Caco-2 (cell line): ENCODE data around the gene FMN1. TPM values are rescaled to one million over a fixed set of nuclear protein-coding genes. Genes with fewer than 3 reads are reported as not detected.

Source experiments
- BruUV-seq: library from RNA; stranded (reverse); fragments of 400-500 nt; replicated peaks from 2 replicates; lab custom pipeline; 2021; lab: Mats Ljungman, UMichigan
- CTCF ChIA-PET: fragments of 300-600 bp; sonication (Branson Sonifier 250); formaldehyde crosslinking; loops from one replicate; lab custom pipeline; 2022; ENCODE audit warnings: antibody characterized with exemption; lab: Charles Lee
- POLR2A ChIA-PET: fragments of 300-600 bp; sonication (Branson Sonifier 250); formaldehyde crosslinking; loops from one replicate; lab custom pipeline; 2022; ENCODE audit warnings: antibody characterized with exemption; lab: Charles Lee
- DNase-seq, 2 experiments: peaks; one replicate each; pipeline versions ENCODE4 v3.0.0 to v3.0.0-alpha.2; 2020 to 2022
- H3K27me3 ChIP-seq: replicated peaks from 2 replicates; pipeline ENCODE4 v1.6.0; 2011; ENCODE audit warnings: low read length; ENCODE audit not compliant: control insufficient read depth, insufficient read depth
- H3K36me3 ChIP-seq: 2 replicates; pipeline ENCODE4 v1.5.1; 2011; ENCODE audit warnings: low read length; ENCODE audit not compliant: control insufficient read depth, insufficient read depth
- H3K4me1 ChIP-seq: fragments of 250-450 bp; sonication (Bioruptor Pico); 2 replicates; pipeline ENCODE4 v1.5.1; 2020; ENCODE audit warnings: mild to moderate bottlenecking
- H3K4me3 ChIP-seq: 2 replicates; pipeline ENCODE4 v1.5.1; 2011; ENCODE audit warnings: low read depth, mild to moderate bottlenecking, control low read depth, low read length
- H3K9me3 ChIP-seq: fragments of 250-450 bp; sonication (Bioruptor Pico); 2 replicates; pipeline ENCODE4 v1.5.1; 2020; ENCODE audit warnings: mild to moderate bottlenecking, moderate library complexity
- H3K27ac Mint-ChIP-seq: one replicate; pipeline ENCODE4 v1.8.0; 2022; ENCODE audit warnings: mixed read lengths; ENCODE audit not compliant: unreplicated experiment
- H3K27me3 Mint-ChIP-seq: one replicate; pipeline ENCODE4 v1.8.0; 2022; ENCODE audit warnings: mixed read lengths; ENCODE audit not compliant: insufficient read depth, unreplicated experiment
- H3K36me3 Mint-ChIP-seq: one replicate; pipeline ENCODE4 v1.8.0; 2022; ENCODE audit warnings: mild to moderate bottlenecking, mixed read lengths; ENCODE audit not compliant: insufficient read depth, unreplicated experiment
- H3K4me1 Mint-ChIP-seq: one replicate; pipeline ENCODE4 v1.8.0; 2022; ENCODE audit warnings: low read depth, mixed read lengths; ENCODE audit not compliant: unreplicated experiment
- H3K4me3 Mint-ChIP-seq: one replicate; pipeline ENCODE4 v1.8.0; 2022; ENCODE audit warnings: mild to moderate bottlenecking, moderate library complexity, mixed read lengths; ENCODE audit not compliant: unreplicated experiment
- H3K9me3 Mint-ChIP-seq: one replicate; pipeline ENCODE4 v1.8.0; 2022; ENCODE audit warnings: mixed read lengths; ENCODE audit not compliant: unreplicated experiment
- CTCF ChIP-seq, 2 experiments: fragments of 200-600 bp in 1 of 2; IDR thresholded peaks; 1 replicate in 1 of 2; 2 replicates in 1 of 2; pipeline versions ENCODE4 v1.5.1 to v1.8.0; 2011 to 2022; ENCODE audit warnings: antibody characterized with exemption in 1 of 2, control low read depth in 1 of 2, inconsistent platforms in 1 of 2, low read depth in 1 of 2, low read length in 1 of 2, mild to moderate bottlenecking in 1 of 2, moderate library complexity in 1 of 2; ENCODE audit not compliant: insufficient read depth in 1 of 2, severe bottlenecking in 1 of 2, unreplicated experiment in 1 of 2
- intact Hi-C: fragments of 100-400 bp; cut with micrococcal nuclease; formaldehyde crosslinking; loops from one replicate; pipeline ENCODE4 v1.10.0; 2022; ENCODE audit not compliant: unreplicated experiment
- total RNA-seq: library from RNA; stranded (reverse); gene quantifications from 2 replicates; pipeline ENCODE4 v1.2.3, GENCODE V29; 2022

FMN1 gene
- total RNA-seq, 1 experiment from 2014 or later: 1.6 TPM

GRCh38 chr15:33080006-33080405, 114.5 kb downstream of the FMN1 start:
- no peaks in the 10 kb centered on the region for H3K9me3 Mint-ChIP-seq
- Histone ChIP-seq H3K27me3 (no peaks in the 10 kb centered on the region), H3K4me3 (no peak overlapping the region), H3K36me3 (no peaks in the 10 kb centered on the region), H3K9me3 (no peaks in the 10 kb centered on the region), H3K4me1 (peaks cover 12% of the 10 kb centered on the region)
- TF ChIP-seq CTCF (IDR thresholded peaks at IDR 0.05; ENCODE audit: insufficient read depth in 1 of 2, low read depth in 1 of 2, low read length in 1 of 2, severe bottlenecking in 1 of 2, unreplicated experiment in 1 of 2): no peak
- ChIA-PET CTCF (no interaction called here), POLR2A (no interaction called here)
- intact Hi-C loops: no loop called here
- H3K4me3 Mint-ChIP-seq: no peak overlapping the region
- H3K36me3 Mint-ChIP-seq: no peaks in the 10 kb centered on the region
- no TSS peak for BruUV-seq
- no peak overlapping the region for H3K27ac Mint-ChIP-seq
- no peaks in the 10 kb centered on the region for H3K27me3 Mint-ChIP-seq
- DNase-seq: no peak
- peaks cover 7% of the 10 kb centered on the region for H3K4me1 Mint-ChIP-seq

GRCh38 chr15:33078607-33079006, 115.9 kb downstream of the FMN1 start:
- H3K36me3 ChIP-seq: no peaks in the 10 kb centered on the region
- Mint-ChIP-seq H3K27ac (no peak overlapping the region), H3K4me1 (peaks cover 5% of the 10 kb centered on the region), H3K36me3 (no peaks in the 10 kb centered on the region), H3K9me3 (no peaks in the 10 kb centered on the region), H3K27me3 (peaks cover 4% of the 10 kb centered on the region), H3K4me3 (no peak overlapping the region)
- POLR2A ChIA-PET: no interaction called here
- H3K9me3 ChIP-seq: no peaks in the 10 kb centered on the region
- DNase-seq: no peak
- BruUV-seq: no TSS peak
- H3K4me3 ChIP-seq: no peak overlapping the region
- peaks cover 5% of the 10 kb centered on the region for H3K4me1 ChIP-seq
- CTCF ChIA-PET: no interaction called here
- no peak for TF ChIP-seq CTCF (IDR thresholded peaks at IDR 0.05; ENCODE audit: insufficient read depth in 1 of 2, low read depth in 1 of 2, low read length in 1 of 2, severe bottlenecking in 1 of 2, unreplicated experiment in 1 of 2)
- intact Hi-C loops: loop anchor here (5.0 kb wide), 1 partner anchor 56 kb away; no protein-coding TSS in a partner anchor
- H3K27me3 ChIP-seq: no peaks in the 10 kb centered on the region

- Mint-ChIP-seq H3K4me1 (no peaks in the 10 kb centered on the region), H3K36me3 (no peaks in the 10 kb centered on the region), H3K27me3 (peaks cover 4% of the 10 kb centered on the region), H3K9me3 (no peaks in the 10 kb centered on the region), H3K4me3 (no peak overlapping the region), H3K27ac (no peak overlapping the region)
- H3K4me3 ChIP-seq: no peak overlapping the region
- H3K36me3 ChIP-seq: no peaks in the 10 kb centered on the region
- H3K4me1 ChIP-seq: no peaks in the 10 kb centered on the region
- H3K27me3 ChIP-seq: no peaks in the 10 kb centered on the region
- POLR2A ChIA-PET: no interaction called here
- no peak for DNase-seq
- intact Hi-C loops: loop anchor here (5.0 kb wide), 1 partner anchor 55 kb away; no protein-coding TSS in a partner anchor
- no peak for TF ChIP-seq CTCF (IDR thresholded peaks at IDR 0.05; ENCODE audit: insufficient read depth in 1 of 2, low read depth in 1 of 2, low read length in 1 of 2, severe bottlenecking in 1 of 2, unreplicated experiment in 1 of 2)
- CTCF ChIA-PET: no interaction called here
- no peaks in the 10 kb centered on the region for H3K9me3 ChIP-seq
- BruUV-seq: no TSS peak
Observed at GRCh38 chr15:33076937-33077336, 117.6 kb downstream of the FMN1 start.
